ENCODE measurements around the gene ABCA4. TPM values are rescaled to one million over a fixed set of nuclear protein-coding genes. Genes with fewer than 3 reads are reported as not detected.
A peak's percentile ranks its signal among the peaks of the same experiment; 100 is the strongest.

The ABCA4 gene
- total RNA-seq, 1 experiment from 2014 or later, result 0.09 TPM

DNA sequence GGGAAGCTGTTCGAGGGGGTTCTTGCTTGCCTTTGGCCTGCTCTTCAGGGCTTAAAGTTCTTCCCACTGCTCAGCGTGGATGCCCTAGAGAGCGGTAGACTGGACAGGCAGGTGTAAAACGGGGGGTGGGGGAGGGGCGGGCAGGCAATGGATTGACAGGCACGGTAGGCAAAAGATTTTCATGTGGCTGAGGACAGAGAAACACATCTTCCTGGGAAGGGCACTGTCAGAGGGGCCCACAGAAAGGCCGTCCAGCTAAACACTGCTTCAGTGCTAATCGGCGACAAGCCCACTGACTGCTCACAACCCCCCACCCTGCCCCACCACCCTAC lies 412 bp downstream of the ABCA4 start:
- Mint-ChIP-seq H3K27me3 (ENCODE audit: low read depth) (peaks cover 30% of the 10 kb centered on the region), H3K9me3 (no peaks in the 10 kb centered on the region), H3K4me3 (no peak overlapping the region), H3K36me3 (no peaks in the 10 kb centered on the region), H3K27ac (no peak overlapping the region), H3K4me1 (peaks cover 57% of the 10 kb centered on the region)
- no peak for TF ChIP-seq ARID4B (CRISPR knock-in tag; IDR thresholded peaks at IDR 0.05; ENCODE audit: borderline replicate concordance)
- no peak for TF ChIP-seq ATF3 (CRISPR knock-in tag; conservative IDR thresholded peaks at IDR 0.05)
- TF ChIP-seq ZNF138 (CRISPR knock-in tag; conservative IDR thresholded peaks at IDR 0.05), result no peak
- CTCF ChIA-PET, result no interaction called here
- POLR2A ChIA-PET, result no interaction called here
- no peak for ATAC-seq
- no peak for DNase-seq (ENCODE audit: low spot score)

- CTCF ChIA-PET, result interaction anchor here (0.9 to 1.3 kb wide), 4 partner anchors 10 to 216 kb away, joined by 3 to 5 read pairs (median 4); no protein-coding TSS in a partner anchor
- ATAC-seq (peak; percentile 14), DNase-seq (ENCODE audit: low spot score) (no peak)
- H3K9me3 Mint-ChIP-seq, result no peaks in the 10 kb centered on the region
- TF ChIP-seq, protein P1, sequence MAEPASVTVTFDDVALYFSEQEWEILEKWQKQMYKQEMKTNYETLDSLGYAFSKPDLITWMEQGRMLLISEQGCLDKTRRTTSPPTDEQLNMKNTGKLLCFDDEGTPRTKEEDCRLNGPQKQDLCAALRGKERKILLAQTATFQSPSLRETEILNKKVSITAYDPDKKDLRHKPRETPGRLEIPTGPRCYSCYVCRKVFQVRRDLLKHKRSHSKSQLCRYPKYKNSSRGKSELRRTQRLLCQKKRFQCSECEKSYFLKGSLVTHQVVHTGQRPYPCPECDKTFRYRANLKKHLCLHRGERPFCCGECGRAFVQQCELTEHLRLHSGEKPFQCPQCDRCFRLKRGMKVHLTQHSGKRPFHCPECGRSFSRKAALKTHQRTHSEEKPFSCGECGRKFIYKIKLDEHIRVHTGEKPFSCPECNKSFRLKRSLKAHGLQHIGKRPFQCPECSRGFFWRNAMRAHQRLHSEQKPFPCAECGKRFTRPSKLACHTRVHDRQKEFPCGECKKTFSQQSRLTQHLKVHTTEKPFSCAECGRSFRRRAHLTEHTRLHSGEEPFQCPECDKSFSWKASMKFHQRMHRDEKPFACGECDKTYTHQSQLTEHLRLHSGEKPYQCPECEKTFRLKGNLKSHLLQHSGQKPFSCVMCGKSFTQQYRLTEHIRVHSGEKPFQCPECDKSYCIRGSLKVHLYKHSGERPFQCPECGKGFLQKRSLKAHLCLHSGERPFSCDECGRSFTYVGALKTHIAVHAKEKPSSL (CRISPR knock-in tag; conservative IDR thresholded peaks at IDR 0.05), result no peak
- TF ChIP-seq, protein P2, sequence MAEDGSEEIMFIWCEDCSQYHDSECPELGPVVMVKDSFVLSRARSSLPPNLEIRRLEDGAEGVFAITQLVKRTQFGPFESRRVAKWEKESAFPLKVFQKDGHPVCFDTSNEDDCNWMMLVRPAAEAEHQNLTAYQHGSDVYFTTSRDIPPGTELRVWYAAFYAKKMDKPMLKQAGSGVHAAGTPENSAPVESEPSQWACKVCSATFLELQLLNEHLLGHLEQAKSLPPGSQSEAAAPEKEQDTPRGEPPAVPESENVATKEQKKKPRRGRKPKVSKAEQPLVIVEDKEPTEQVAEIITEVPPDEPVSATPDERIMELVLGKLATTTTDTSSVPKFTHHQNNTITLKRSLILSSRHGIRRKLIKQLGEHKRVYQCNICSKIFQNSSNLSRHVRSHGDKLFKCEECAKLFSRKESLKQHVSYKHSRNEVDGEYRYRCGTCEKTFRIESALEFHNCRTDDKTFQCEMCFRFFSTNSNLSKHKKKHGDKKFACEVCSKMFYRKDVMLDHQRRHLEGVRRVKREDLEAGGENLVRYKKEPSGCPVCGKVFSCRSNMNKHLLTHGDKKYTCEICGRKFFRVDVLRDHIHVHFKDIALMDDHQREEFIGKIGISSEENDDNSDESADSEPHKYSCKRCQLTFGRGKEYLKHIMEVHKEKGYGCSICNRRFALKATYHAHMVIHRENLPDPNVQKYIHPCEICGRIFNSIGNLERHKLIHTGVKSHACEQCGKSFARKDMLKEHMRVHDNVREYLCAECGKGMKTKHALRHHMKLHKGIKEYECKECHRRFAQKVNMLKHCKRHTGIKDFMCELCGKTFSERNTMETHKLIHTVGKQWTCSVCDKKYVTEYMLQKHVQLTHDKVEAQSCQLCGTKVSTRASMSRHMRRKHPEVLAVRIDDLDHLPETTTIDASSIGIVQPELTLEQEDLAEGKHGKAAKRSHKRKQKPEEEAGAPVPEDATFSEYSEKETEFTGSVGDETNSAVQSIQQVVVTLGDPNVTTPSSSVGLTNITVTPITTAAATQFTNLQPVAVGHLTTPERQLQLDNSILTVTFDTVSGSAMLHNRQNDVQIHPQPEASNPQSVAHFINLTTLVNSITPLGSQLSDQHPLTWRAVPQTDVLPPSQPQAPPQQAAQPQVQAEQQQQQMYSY (CRISPR knock-in tag; IDR thresholded peaks at IDR 0.05), result peak; percentile 62; the same call in 1 of the 2 replicates
- no peak overlapping the region for H3K27ac Mint-ChIP-seq
- POLR2A ChIA-PET, result interaction anchor here (0.7 kb wide), 1 partner anchor 9 kb away, joined by 3 read pairs; no protein-coding TSS in a partner anchor
- no peaks in the 10 kb centered on the region for H3K36me3 Mint-ChIP-seq
- H3K4me3 Mint-ChIP-seq, result no peak overlapping the region
- H3K4me1 Mint-ChIP-seq, result peaks cover 62% of the 10 kb centered on the region
- peaks cover 35% of the 10 kb centered on the region for H3K27me3 Mint-ChIP-seq (ENCODE audit: low read depth)
These were observed 965 bp downstream of the ABCA4 start for GRCh38 chr1:94119796-94120569.

- no peak overlapping the region for H3K4me3 Mint-ChIP-seq
- peaks cover 42% of the 10 kb centered on the region for H3K27me3 Mint-ChIP-seq (ENCODE audit: low read depth)
- ATAC-seq, result peak; percentile 15
- TF ChIP-seq, protein P3, sequence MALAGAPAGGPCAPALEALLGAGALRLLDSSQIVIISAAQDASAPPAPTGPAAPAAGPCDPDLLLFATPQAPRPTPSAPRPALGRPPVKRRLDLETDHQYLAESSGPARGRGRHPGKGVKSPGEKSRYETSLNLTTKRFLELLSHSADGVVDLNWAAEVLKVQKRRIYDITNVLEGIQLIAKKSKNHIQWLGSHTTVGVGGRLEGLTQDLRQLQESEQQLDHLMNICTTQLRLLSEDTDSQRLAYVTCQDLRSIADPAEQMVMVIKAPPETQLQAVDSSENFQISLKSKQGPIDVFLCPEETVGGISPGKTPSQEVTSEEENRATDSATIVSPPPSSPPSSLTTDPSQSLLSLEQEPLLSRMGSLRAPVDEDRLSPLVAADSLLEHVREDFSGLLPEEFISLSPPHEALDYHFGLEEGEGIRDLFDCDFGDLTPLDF (CRISPR knock-in tag; IDR thresholded peaks at IDR 0.05), result no peak
- no peak for TF ChIP-seq NR3C1 (CRISPR knock-in tag; conservative IDR thresholded peaks at IDR 0.05; ENCODE audit: low read depth)
- no peak for TF ChIP-seq SOX15 (CRISPR knock-in tag; IDR thresholded peaks at IDR 0.05)
- TF ChIP-seq ZNF532 (CRISPR knock-in tag; IDR thresholded peaks at IDR 0.05; ENCODE audit: borderline replicate concordance), result no peak
- TF ChIP-seq ZNF671 (CRISPR knock-in tag; IDR thresholded peaks at IDR 0.05), result no peak
- TF ChIP-seq, protein P4, sequence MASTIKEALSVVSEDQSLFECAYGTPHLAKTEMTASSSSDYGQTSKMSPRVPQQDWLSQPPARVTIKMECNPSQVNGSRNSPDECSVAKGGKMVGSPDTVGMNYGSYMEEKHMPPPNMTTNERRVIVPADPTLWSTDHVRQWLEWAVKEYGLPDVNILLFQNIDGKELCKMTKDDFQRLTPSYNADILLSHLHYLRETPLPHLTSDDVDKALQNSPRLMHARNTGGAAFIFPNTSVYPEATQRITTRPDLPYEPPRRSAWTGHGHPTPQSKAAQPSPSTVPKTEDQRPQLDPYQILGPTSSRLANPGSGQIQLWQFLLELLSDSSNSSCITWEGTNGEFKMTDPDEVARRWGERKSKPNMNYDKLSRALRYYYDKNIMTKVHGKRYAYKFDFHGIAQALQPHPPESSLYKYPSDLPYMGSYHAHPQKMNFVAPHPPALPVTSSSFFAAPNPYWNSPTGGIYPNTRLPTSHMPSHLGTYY (CRISPR knock-in tag; IDR thresholded peaks at IDR 0.05), result no peak
These were observed 1.6 kb downstream of the ABCA4 start for GRCh38 chr1:94119306-94119705.

More at GRCh38 chr1:94119306-94119705, 1.6 kb downstream of the ABCA4 start:
- DNase-seq (ENCODE audit: low spot score), result no peak
- POLR2A ChIA-PET, result interaction anchor here (0.7 kb wide), 1 partner anchor 10 kb away, joined by 3 read pairs; no protein-coding TSS in a partner anchor
- peaks cover 67% of the 10 kb centered on the region for H3K4me1 Mint-ChIP-seq
- H3K9me3 Mint-ChIP-seq, result no peaks in the 10 kb centered on the region
- CTCF ChIA-PET, result interaction anchor here (0.9 to 1.3 kb wide), 4 partner anchors 9 to 217 kb away, joined by 3 to 5 read pairs (median 4); no protein-coding TSS in a partner anchor
- no peaks in the 10 kb centered on the region for H3K36me3 Mint-ChIP-seq
- H3K27ac Mint-ChIP-seq, result no peak overlapping the region

Measured in WTC11 (cell line).